HG03095 (cell line): ENCODE data around the gene CHD9NB.
"Not testable (repeated sequence)": the region's sequence is repeated elsewhere in the genome, so short reads cannot be mapped to it uniquely, and the experiment has no call there.

Experiments
- ATAC-seq: cut with Tn5 transposase; IDR thresholded peaks from one replicate; pipeline ENCODE4 v1.9.1; 2021; ENCODE audit warnings: moderate library complexity; ENCODE audit not compliant: unreplicated experiment

The CHD9NB gene

DNA sequence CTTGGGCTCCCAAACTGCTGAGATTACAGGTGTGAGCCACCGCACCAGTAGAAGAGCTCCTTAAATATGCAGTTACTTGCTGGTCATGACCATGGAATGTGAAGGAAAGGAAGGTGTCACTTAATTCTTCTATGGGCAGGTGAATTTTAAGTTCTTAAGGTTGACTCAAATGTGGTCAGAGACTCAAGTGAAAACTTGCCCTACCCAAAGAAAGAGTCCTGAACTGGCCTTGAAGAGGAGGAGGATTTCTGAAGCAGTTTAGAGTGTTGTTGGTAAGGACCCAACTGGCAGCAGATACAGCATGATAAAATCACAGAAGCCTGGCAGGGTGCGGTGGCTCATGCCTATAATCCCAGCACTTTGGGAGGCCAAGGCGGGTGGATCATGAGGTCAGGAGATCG, 31.4 kb upstream of the CHD9NB start:
- no peak for ATAC-seq

DNA sequence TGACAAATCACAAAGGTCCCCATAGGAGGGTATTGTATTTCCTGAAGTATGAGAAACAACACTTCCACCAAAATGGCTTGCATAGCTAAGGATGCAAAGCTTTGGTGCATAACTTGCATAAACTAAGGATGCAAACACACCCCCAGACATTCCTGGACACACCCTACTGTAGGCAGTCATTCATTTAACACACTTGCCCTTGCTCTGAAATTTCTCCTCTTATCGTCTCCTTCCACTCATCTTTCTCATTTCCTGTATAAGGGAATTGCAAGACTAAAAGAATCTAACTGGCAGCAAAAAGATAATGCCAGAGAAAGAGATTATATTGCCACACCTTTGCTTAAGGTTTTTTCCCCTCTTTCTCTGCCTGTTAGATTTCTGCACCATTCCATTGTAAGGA, 30.4 kb upstream of the CHD9NB start:
- no peak for ATAC-seq

DNA sequence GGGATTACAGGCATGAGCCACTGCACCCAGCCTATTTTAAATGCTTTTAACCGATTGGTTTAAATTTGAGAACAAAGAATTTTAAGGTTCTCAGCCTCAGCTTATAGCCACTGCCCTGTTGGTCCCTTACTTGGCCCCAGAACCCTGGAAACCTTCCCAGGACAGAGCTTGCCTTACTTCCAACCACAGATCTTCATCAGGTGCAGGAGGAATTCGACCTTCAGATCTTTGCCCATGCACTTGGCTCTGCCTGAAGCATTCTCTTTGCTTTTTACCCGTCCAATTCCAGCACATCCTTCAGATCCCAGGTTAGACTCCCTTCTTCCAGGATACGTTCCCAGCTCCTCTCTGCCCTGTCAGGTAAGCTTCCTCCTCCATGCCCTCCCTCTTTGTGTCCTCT, 29.8 kb upstream of the CHD9NB start:
- ATAC-seq, result no peak

DNA sequence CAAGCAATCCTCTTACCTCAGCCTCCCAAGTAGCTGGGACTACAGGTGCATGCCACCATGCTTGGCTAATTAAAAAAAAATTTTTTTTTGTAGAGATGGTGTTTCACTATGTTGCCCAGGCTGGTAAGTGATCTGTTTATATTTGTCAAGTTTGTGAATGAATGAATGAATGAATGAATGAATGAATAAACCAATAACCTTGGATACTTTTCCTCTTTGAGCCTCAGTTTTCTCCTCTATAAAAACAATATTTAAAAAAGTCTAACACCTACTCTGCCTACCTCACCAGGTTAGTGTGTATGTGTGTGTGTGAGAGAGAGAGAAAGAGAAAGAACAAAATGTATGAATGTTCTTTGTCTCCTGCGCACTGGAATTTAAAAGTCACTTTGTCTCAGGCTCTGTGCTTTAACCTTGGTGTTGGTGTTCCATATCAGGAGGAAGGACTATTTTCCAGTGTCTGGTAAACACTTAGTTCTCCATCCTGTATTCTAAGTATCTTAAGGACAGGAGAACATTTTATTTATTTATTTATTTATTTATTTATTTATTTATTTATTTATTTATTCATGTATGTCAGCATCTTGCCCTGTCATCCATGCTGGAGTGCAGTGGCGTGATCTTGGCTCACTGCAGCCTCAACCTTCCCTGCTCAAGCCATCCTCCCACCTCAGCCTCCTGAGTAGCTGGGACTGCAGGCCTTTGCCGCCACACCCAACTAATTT, 29.1 kb upstream of the CHD9NB start:
- ATAC-seq, result no peak

DNA sequence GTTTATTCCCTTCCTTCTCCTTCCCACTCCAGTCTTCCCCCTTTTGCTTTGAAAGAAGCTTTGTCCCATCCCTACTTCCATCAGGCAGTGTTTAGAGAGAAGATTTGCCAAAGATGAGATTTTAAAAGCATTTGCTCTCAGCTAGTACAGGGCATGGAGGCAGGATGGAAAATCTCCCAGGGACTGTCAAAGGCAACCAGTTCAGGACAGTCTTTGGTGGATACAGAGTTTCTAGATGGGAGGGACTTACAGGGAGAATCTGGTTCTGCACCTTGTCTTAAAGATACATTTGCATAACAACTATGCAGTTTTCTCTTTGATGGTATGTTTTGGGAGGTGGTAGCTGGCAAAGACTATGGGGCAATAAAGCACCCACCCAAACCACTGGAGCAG, 28.3 kb upstream of the CHD9NB start:
- ATAC-seq, result no peak

DNA sequence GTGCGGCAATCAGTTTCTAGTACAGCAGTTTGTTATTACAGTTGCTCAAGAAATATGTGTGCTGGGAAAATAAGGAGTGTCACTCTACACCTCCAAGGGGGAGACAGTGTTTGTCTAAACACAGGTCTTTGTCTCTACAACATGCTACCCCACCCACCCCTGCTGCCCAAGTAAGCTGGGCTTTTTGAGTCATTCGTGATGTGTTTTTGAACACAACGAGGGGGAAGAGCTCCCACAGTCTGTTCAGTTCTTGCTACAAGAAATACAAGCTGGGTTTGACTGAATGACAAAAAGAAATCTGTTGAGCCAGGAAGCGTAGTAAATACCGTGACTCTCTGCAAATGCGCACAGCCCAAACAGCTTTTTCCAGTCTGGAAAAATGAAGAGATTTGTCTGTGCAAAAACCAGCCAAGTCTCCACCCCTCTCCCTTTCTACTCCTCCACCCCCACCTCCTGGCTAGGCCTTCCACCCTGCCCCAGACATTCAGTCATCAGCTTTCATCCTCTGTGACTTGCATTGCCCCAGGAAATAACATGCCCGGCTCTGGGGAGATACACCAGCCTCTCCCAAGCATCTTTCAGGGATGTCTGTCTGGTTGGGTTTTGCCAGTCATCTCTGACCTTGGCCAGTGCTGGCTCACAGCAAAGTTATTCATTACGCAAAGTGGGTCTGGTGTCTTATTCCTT, 27.8 kb upstream of the CHD9NB start:
- no peak for ATAC-seq

DNA sequence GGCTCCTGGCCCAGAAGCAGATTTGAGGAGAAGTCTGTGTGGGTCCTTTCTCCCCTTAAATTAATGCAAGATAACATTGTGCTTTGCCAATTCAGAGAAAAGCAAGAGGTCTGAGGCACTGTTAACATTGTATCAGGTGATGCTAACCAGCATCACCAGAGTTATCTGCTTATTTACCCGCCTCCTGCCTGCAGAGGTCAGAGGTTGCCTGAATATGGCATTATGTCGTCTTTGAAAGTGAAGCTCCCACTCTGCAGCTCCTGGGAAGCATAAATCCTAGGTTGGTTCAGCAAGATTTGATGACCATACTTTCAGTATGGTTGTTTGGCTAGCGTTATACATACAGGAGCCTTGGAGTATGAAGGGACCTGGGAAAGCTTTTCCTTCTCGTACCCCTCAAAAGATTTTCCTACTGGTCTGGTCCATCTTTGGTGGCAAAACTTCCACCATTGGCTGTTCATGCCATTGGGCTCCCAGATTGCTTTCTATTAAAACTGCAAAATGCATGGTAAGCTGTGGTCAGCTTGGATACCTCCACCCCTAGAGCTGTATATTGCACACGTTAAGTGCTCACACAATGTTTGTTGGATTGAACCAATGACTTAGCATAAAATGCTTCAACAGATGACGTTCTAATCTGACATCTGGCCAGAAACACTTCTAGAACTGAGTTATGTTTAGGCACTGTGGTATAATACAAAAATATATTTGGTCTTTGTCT, 26.2 kb upstream of the CHD9NB start:
- no peak for ATAC-seq

DNA sequence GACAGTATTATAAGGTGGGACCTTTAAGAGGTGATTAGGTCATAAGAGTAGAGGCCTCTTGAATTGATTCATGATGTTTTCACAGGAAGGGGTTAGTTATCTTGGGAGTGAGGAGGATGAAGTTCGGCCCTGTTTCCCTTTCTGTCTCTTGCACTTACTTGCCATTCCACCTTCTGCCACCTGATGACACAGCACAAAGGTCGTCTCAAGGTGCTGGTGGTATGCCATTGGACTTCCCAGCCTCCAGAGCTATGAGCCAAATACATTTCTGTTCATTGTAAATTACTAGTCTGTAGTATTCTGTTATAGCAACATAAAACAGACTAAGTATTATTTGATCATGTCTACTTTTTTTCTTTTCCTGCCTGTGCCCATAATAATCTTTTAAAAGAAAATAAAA, 25.6 kb upstream of the CHD9NB start:
- no peak for ATAC-seq

DNA sequence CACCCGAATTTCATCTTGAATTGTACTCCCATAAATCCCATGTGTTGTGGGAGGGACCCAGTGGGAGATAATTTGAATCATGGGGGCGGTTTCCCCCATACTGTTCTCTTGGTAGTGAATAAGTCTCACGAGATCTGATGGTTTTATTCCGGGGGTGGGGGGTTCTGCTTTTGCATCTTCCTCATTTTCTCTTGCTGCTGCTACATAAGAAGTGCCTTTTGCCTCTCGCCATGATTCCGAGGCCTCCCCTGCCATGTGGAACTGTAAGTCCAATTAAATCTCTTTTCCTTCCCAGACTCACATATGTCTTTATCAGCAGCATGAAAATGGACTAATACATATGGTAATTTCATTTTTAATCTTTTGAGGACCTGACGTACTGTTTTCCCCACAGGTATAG, 22.8 kb upstream of the CHD9NB start:
- not testable (repeated sequence) for ATAC-seq

DNA sequence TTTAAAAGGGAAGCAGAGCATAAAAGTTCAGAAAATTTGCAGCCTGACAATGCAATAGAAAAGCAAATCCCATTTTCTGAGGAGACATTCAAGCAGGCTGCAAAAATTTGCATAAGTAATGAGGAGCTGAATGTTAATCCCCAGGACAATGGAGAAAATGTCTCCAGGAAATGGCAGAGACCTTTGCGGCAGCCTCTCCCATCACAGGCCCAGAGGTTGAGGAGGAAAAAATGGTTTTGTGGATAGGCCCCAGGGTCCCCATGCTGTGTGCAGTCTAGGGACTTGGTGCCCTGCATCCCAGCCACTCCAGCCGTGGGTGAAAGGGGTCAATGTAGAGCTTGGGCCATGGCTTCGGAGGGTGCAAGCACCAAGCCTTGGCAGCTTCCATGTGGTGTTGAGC, 21.6 kb upstream of the CHD9NB start:
- not testable (repeated sequence) for ATAC-seq

DNA sequence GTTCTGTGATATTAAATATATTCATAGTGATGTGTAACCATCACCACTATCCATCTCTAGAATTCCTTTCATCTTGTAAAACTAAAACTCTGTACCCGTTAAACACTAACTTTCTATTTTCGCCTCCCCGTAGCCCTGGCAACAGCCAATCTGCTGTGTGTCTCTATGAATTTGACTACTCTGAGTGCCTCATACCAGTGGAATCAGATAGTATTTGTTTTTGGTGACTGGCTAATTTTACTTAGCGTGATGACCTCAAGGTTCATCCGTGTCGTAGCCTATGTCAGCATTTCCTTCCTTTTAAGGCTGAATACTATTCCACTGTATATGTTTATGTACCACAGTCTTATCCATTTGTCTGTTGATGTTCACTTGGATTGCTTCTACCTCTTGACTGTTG, 20.3 kb upstream of the CHD9NB start:
- no peak for ATAC-seq

DNA sequence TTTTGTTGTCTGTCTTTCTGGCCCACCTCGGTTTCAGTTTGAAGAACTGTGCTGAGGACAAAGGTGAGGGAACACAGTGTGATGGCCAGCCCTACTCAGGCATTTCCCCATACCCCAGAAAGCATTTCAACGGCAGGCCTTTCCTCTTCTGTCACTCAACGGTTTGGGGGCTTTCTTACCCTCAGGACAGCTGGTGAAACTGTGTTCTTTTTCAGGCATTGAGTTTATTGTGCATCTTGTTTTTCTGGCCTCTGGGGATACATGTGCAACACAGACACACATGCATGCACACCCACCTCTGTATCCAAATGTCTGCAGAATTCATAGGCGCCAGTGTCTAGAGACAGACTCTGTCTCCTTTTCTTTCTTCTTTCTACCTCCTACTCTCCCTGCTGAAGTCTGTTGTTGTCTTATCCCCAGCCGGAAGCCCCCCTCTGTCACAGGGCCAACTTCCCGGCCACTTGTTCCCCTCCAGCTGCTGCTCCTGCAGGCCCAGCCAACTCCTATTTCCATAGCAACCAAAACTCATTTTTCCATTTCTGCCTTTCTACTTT, 19.1 kb upstream of the CHD9NB start:
- peak; percentile 57 for ATAC-seq

DNA sequence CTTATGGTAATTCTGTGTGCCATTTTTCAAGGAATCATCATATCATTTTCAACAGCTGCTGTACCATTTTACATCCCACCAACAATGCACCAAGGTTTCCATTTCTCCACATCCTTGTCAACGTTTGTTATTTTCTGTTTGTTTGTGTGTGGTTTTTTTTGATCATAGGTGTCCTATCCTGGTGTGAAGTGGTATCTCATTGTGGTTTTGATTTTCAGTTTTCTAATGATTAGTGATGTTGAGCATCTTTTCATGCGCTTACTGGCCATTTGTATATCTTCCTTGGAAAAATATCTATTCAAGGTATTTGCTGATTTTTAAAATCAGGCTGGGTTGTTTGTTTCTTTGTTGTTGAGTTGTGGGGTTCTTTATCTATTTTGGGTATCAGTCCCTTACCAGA, 17.1 kb upstream of the CHD9NB start:
- ATAC-seq, result no peak

DNA sequence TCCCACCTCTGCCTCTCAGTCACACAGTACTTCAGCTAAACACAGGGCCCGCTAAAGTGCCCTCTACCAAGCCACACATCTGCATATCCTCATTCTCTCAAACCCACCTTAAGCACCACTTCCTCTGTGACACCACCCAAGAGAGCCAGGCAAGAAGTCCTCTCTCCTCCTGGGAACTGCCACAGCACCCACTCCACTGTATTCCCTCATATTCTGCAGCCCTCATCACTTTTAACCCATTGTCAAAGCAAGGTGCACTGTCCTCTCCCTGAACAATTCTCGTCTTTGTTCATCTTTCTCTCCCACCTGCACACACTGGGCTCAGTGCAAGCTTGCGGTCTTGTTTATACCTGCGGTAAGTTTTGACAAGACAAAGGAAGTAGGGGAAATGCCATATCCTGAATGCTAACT, 15.7 kb upstream of the CHD9NB start:
- peak; percentile 48 for ATAC-seq

DNA sequence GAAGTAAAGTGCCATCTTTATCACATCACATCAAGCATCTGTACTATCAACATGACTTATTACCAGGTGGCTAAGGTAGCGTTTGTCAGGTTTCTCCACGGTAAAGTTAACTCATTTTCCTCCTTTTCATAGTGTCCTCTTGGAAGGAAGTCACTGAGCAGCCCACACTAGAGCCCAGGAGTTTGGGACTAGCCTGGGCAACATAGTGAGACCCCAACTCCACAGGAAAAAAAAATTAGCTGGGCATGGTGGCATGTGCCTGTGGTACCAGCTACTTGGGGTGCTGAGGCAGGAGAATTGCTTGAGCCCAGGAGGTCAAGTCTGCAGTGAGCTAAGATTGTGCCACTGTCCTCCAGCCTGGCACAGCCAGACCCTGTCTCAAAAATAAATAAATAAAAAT, 15.0 kb upstream of the CHD9NB start:
- ATAC-seq, result no peak

DNA sequence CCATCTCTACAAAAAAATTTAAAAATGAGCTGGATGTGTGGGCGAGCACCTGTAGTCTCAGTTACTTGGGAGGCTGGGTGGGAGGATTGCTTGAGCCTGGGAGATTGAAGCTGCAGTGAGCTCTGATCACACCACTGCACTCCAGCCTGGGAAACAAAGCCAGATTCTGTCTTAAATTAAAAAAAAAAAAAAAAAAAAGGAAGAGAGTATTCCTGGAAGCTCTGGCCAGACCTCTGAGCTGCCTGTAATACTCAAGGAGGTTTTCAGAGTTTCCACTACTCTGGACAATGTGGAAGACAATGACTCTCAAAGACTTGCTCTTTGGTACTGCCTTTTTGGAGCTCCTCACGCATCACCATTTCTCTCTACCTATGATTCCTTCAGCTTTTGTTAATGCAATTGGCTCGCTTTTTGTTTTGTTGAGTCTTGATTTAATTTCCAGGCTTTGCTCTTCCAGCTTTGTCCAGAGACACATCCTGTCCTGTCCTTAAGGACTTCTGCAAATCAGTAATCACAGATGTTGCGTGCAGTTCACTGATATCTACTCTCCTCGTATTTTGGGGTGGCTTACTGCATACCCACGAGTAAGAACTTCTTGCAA, 12.9 kb upstream of the CHD9NB start:
- no peak for ATAC-seq

DNA sequence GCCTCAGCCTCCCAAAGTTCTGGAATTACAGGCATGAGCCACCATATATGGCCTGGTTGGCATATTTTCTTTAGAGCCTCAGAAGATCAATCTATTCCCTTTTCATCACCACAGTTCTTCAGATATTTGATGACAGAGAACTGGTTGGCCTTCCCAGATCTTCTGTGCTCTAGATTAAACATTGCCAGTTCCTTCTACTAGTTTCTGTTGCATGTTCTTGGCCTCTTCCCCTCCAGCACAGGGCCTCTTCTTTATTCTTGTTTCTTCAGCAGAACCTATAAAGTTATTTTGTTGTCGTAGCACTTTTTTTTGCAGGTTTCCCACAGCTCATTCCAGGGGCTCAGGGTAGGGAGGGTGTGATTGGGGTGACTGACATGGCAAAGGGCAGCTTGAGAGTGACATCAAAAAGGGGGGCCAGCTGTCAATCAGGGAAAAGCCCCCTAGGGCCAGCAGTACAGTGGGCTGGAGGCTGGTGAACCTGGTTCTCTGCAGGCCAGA, 11.4 kb upstream of the CHD9NB start:
- no peak for ATAC-seq

DNA sequence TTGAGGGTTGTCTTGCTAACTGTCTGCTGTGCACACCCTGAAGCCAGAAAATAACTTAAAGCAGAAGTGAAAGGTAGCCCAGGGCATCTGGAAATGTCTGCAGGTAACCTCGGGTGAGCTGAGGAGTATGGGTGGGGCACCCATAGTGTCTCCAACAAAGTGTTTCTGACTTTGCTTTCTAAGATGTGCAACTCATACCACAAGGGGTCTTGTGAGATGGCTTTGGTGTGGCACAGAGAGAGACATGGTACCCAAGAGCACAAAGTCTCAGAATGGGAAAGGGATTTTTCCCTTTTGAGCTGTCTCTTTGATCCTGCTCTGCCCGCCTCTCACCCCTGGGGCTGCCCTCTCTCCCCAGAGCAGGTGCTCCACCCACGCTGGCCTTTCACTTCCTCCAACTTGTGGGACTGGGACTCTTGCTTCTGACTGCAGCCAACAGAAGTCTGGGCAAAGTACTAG, 9.0 kb upstream of the CHD9NB start:
- ATAC-seq, result peak; percentile 82

DNA sequence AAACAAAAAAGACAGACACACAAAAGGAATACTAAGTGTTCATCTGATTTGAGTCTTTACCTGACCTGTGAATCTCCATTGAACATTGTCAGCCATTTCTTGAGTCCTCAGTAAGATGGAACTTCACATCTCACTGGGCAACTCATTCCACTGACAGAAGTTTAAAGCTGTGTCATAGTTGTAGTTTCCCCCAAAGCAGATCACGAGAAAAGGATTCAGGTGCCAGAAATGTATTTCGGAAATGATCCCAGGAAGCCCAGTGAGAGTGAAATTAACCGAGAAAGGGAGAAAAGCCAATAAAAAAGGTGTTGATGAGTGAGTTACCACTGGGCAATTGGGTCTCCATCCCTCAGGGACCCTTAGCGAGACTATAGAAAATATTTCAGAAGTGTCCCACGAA, 8.6 kb upstream of the CHD9NB start:
- ATAC-seq, result peak; percentile 29

DNA sequence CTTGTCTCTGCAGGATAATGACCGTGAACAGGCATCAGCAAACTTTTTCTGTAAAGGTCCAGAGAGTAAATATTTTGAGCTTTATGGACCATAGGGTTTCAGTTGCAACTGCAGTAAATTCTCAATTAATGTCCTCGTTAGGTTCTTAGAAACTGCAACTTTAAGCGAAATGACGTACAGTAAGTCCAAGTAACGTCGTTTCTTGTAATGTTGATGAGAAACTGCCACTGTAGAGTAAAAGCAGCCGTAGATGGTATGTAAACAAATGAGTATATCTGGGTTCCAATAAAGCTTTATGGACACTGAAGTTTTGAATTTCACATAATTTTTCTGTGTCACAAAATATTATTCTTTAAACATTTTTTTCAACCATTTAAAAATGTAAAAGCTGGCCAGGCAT, 7.0 kb upstream of the CHD9NB start:
- ATAC-seq, result no peak

DNA sequence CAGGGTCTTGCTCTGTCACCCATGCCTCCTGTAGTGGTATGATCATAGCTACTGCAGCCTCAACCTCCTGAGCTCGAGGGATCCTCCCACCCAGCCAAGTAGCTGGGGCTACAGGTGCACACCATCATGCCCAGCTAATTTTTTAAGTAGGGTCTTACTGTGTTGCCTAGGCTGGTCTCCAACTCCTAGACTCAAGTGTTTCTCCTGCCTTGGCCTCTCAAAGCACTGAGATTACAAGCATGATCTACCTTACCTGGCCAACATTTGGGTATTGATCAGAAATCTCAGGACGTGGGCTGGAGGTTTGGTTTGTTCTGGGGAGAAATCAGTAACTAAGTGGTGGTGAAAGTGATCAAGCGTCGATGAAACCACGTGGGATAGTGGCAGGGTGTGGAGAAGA, 6.2 kb upstream of the CHD9NB start:
- ATAC-seq, result no peak
